Astrocyte (in vitro differentiated cells and primary cell): ENCODE measurements around the gene COBL.

Experiments
- EZH2 ChIP-seq: IDR thresholded peaks from 2 replicates; pipeline ENCODE4 v1.6.1; 2012; ENCODE audit warnings: mild to moderate bottlenecking, low read length, inconsistent platforms; ENCODE audit not compliant: insufficient read depth
- TF ChIP-seq, protein P1 (sequence below): IDR thresholded peaks from 2 replicates; pipeline ENCODE4 v1.5.1; 2011; ENCODE audit warnings: low read depth, mild to moderate bottlenecking, inconsistent platforms, low read length, moderate library complexity; ENCODE audit not compliant: insufficient read depth

DNA sequence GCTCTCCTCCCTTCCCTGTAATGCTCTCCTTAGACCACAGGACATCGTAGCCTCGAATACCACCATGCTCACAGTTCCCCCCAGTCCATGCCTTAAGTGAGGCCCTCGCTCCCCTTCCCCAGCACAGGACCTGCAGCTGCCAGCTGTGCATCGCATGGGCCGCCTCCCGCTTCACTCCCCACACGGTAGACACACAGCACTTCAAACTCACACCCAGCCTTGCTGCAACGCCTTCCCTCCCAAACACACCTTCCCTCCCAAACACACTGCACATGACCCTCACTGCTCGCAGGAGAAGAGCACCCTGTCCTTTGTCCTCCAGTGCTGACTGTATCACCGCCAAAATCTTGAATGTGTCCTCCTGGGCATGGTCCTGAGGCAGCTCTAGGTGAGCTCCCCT, 42.6 kb downstream of the COBL start:
- TF ChIP-seq, protein P1, sequence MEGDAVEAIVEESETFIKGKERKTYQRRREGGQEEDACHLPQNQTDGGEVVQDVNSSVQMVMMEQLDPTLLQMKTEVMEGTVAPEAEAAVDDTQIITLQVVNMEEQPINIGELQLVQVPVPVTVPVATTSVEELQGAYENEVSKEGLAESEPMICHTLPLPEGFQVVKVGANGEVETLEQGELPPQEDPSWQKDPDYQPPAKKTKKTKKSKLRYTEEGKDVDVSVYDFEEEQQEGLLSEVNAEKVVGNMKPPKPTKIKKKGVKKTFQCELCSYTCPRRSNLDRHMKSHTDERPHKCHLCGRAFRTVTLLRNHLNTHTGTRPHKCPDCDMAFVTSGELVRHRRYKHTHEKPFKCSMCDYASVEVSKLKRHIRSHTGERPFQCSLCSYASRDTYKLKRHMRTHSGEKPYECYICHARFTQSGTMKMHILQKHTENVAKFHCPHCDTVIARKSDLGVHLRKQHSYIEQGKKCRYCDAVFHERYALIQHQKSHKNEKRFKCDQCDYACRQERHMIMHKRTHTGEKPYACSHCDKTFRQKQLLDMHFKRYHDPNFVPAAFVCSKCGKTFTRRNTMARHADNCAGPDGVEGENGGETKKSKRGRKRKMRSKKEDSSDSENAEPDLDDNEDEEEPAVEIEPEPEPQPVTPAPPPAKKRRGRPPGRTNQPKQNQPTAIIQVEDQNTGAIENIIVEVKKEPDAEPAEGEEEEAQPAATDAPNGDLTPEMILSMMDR: no peak
- TF ChIP-seq EZH2: no peak
